ENCODE results near the gene EFHD2.

EFHD2 gene

DNA sequence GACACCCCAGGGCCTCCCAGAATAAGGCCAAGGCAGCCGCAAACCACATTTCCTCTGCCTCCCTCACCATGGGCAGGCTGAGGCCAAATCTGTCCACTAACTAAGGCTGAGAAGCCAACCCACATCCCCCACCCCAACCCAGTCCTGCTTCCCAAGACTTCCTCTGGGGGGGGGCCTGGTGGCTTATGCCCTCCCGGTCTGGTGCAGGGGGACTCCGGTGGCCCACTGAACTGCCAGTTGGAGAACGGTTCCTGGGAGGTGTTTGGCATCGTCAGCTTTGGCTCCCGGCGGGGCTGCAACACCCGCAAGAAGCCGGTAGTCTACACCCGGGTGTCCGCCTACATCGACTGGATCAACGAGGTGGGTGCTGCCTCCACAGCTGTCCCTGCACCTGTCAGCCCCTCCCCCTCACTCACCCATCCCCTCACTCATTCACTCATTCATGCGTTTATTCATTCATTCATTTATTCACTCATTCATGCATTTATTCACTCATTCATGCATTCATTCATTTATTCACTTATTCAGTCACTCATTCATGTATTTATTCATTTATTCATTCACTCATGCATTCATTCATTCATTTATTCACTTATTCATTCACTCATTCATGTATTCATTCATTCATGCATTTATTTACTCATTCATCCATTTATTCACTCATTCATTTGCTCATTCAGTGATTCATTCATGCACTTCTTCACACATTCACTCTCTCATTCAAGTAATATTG is 35.9 kb downstream of the EFHD2 start:
- H3K27me3 ChIP-seq (ENCODE audit: control insufficient read depth, insufficient read depth, low read length) = no peaks in the 10 kb centered on the region
- no peak overlapping the region for H3K4me3 ChIP-seq (ENCODE audit: low read depth, low read length)
- H3K27ac ChIP-seq (ENCODE audit: low read depth, low read length) = no peak overlapping the region
- H3K9me3 ChIP-seq (ENCODE audit: control insufficient read depth, insufficient read depth, low read length) = no peaks in the 10 kb centered on the region
- H3K4me1 ChIP-seq (ENCODE audit: control insufficient read depth, insufficient read depth, low read length) = no peaks in the 10 kb centered on the region
- no peaks in the 10 kb centered on the region for H3K36me3 ChIP-seq (ENCODE audit: control insufficient read depth, insufficient read depth, low read length)
- H3K9ac ChIP-seq (ENCODE audit: low read depth, low read length) = no peak overlapping the region

- Histone ChIP-seq H3K36me3 (ENCODE audit: control insufficient read depth, insufficient read depth, low read length) (no peaks in the 10 kb centered on the region), H3K27ac (ENCODE audit: low read depth, low read length) (no peak overlapping the region), H3K9me3 (ENCODE audit: control insufficient read depth, insufficient read depth, low read length) (no peaks in the 10 kb centered on the region), H3K27me3 (ENCODE audit: control insufficient read depth, insufficient read depth, low read length) (no peaks in the 10 kb centered on the region), H3K9ac (ENCODE audit: low read depth, low read length) (no peak overlapping the region), H3K4me3 (ENCODE audit: low read depth, low read length) (no peak overlapping the region), H3K4me1 (ENCODE audit: control insufficient read depth, insufficient read depth, low read length) (no peaks in the 10 kb centered on the region)
These were observed 36.5 kb downstream of the EFHD2 start for GRCh38 chr1:15446212-15446611.

GRCh38 chr1:15448877-15449462 is 39.3 kb downstream of the EFHD2 start:
- Histone ChIP-seq H3K27ac (ENCODE audit: low read depth, low read length) (no peak overlapping the region), H3K4me3 (ENCODE audit: low read depth, low read length) (no peak overlapping the region), H3K4me1 (ENCODE audit: control insufficient read depth, insufficient read depth, low read length) (no peaks in the 10 kb centered on the region), H3K9me3 (ENCODE audit: control insufficient read depth, insufficient read depth, low read length) (no peaks in the 10 kb centered on the region), H3K36me3 (ENCODE audit: control insufficient read depth, insufficient read depth, low read length) (no peaks in the 10 kb centered on the region), H3K9ac (ENCODE audit: low read depth, low read length) (no peak overlapping the region), H3K27me3 (ENCODE audit: control insufficient read depth, insufficient read depth, low read length) (no peaks in the 10 kb centered on the region)

- H3K9me3 ChIP-seq (ENCODE audit: control insufficient read depth, insufficient read depth, low read length) = no peaks in the 10 kb centered on the region
- no peaks in the 10 kb centered on the region for H3K27me3 ChIP-seq (ENCODE audit: control insufficient read depth, insufficient read depth, low read length)
- H3K9ac ChIP-seq (ENCODE audit: low read depth, low read length) = no peak overlapping the region
- H3K4me3 ChIP-seq (ENCODE audit: low read depth, low read length) = no peak overlapping the region
- H3K4me1 ChIP-seq (ENCODE audit: control insufficient read depth, insufficient read depth, low read length) = no peaks in the 10 kb centered on the region
- H3K27ac ChIP-seq (ENCODE audit: low read depth, low read length) = no peak overlapping the region
- no peaks in the 10 kb centered on the region for H3K36me3 ChIP-seq (ENCODE audit: control insufficient read depth, insufficient read depth, low read length)
These were observed 39.9 kb downstream of the EFHD2 start for GRCh38 chr1:15449567-15449966.

GRCh38 chr1:15451014-15451722 is 41.5 kb downstream of the EFHD2 start:
- Histone ChIP-seq H3K9me3 (ENCODE audit: control insufficient read depth, insufficient read depth, low read length) (no peaks in the 10 kb centered on the region), H3K4me3 (ENCODE audit: low read depth, low read length) (no peak overlapping the region), H3K4me1 (ENCODE audit: control insufficient read depth, insufficient read depth, low read length) (no peaks in the 10 kb centered on the region), H3K9ac (ENCODE audit: low read depth, low read length) (no peak overlapping the region), H3K27ac (ENCODE audit: low read depth, low read length) (no peak overlapping the region), H3K36me3 (ENCODE audit: control insufficient read depth, insufficient read depth, low read length) (no peaks in the 10 kb centered on the region), H3K27me3 (ENCODE audit: control insufficient read depth, insufficient read depth, low read length) (no peaks in the 10 kb centered on the region)

- no peaks in the 10 kb centered on the region for H3K27me3 ChIP-seq (ENCODE audit: control insufficient read depth, insufficient read depth, low read length)
- H3K9me3 ChIP-seq (ENCODE audit: control insufficient read depth, insufficient read depth, low read length) = no peaks in the 10 kb centered on the region
- H3K4me3 ChIP-seq (ENCODE audit: low read depth, low read length) = no peak overlapping the region
- no peak overlapping the region for H3K9ac ChIP-seq (ENCODE audit: low read depth, low read length)
- H3K36me3 ChIP-seq (ENCODE audit: control insufficient read depth, insufficient read depth, low read length) = no peaks in the 10 kb centered on the region
- no peak overlapping the region for H3K27ac ChIP-seq (ENCODE audit: low read depth, low read length)
- no peaks in the 10 kb centered on the region for H3K4me1 ChIP-seq (ENCODE audit: control insufficient read depth, insufficient read depth, low read length)
These were observed 42.5 kb downstream of the EFHD2 start for GRCh38 chr1:15452216-15452615.

DNA sequence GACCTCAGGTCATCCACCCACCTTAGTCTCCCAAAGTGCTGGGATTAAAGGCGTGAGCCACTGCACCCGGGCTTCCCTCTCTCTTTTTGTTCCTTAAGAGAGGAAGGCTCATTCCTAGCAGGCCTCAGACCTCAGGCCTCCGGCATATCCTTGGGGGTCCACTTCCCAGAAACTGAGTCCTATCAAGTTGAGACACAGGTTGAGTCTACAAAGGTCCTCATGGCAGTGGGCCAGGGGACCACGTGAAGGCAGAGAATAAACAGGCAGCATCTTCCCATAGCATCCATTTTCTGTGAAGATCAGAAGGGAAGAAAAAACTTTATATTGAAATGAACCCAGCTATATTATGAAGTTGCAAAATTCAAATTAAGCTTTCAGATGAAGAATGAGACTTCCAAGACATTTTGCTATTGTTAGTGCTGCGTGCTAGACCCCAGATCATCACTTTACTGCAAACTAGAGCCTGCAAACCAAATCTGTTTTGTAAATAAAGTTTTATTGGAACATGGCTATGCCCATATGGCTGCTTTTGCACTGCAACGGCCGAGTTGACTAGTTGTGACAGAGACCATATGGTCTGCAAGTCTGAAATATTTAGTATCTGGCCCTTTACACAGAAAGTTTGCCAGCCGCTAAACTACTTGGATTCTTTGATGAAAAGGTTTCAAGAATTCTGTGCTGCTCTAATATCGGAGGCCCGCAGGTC is 43.3 kb downstream of the EFHD2 start:
- Histone ChIP-seq H3K27me3 (ENCODE audit: control insufficient read depth, insufficient read depth, low read length) (no peaks in the 10 kb centered on the region), H3K9ac (ENCODE audit: low read depth, low read length) (no peak overlapping the region), H3K27ac (ENCODE audit: low read depth, low read length) (no peak overlapping the region), H3K4me3 (ENCODE audit: low read depth, low read length) (no peak overlapping the region), H3K9me3 (ENCODE audit: control insufficient read depth, insufficient read depth, low read length) (no peaks in the 10 kb centered on the region), H3K4me1 (ENCODE audit: control insufficient read depth, insufficient read depth, low read length) (no peaks in the 10 kb centered on the region), H3K36me3 (ENCODE audit: control insufficient read depth, insufficient read depth, low read length) (no peaks in the 10 kb centered on the region)

- Histone ChIP-seq H3K9me3 (ENCODE audit: control insufficient read depth, insufficient read depth, low read length) (no peaks in the 10 kb centered on the region), H3K27ac (ENCODE audit: low read depth, low read length) (no peak overlapping the region), H3K27me3 (ENCODE audit: control insufficient read depth, insufficient read depth, low read length) (no peaks in the 10 kb centered on the region), H3K36me3 (ENCODE audit: control insufficient read depth, insufficient read depth, low read length) (no peaks in the 10 kb centered on the region), H3K4me3 (ENCODE audit: low read depth, low read length) (no peak overlapping the region), H3K9ac (ENCODE audit: low read depth, low read length) (no peak overlapping the region), H3K4me1 (ENCODE audit: control insufficient read depth, insufficient read depth, low read length) (no peaks in the 10 kb centered on the region)
These were observed 44.0 kb downstream of the EFHD2 start for GRCh38 chr1:15453734-15454133.

DNA sequence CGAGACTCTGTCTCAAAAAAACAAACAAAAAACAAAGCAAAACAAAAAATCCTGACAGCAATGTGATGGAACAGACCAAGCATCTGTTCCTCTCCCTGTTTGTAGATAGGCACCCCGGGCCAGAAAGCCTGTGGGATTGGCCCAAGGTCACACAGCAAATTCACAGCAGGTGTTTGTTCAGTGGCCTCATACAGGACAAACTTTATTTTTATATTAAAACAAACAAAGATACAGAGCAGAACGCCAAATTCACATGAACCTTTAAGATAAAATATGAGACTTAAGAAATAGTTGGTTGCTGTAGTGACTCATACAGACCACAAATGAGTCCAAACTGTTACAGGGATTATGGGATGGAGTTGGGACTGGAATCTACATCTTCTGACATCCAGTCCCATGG is 44.6 kb downstream of the EFHD2 start:
- Histone ChIP-seq H3K27me3 (ENCODE audit: control insufficient read depth, insufficient read depth, low read length) (no peaks in the 10 kb centered on the region), H3K9me3 (ENCODE audit: control insufficient read depth, insufficient read depth, low read length) (no peaks in the 10 kb centered on the region), H3K4me1 (ENCODE audit: control insufficient read depth, insufficient read depth, low read length) (no peaks in the 10 kb centered on the region), H3K4me3 (ENCODE audit: low read depth, low read length) (no peak overlapping the region), H3K9ac (ENCODE audit: low read depth, low read length) (no peak overlapping the region), H3K27ac (ENCODE audit: low read depth, low read length) (no peak overlapping the region), H3K36me3 (ENCODE audit: control insufficient read depth, insufficient read depth, low read length) (no peaks in the 10 kb centered on the region)

DNA sequence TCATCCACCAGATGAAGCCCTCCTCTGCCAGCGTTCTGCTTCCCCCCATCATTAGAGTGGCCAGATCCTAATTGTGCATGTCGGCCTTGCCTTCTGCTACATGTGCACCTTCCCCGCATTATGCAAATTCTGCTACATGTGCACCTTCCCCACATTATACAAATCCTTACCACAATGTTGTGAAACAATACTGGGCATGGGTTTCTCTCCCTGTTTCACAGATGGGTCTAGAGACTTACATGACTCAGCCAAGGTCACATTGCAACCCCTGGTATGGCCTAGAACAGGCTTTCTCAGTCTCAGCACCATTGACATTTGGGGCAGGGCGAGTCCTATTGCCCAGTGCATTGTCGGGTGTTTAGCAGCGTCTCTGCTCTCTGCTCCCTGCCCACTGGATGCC is 45.8 kb downstream of the EFHD2 start:
- Histone ChIP-seq H3K4me1 (ENCODE audit: control insufficient read depth, insufficient read depth, low read length) (no peaks in the 10 kb centered on the region), H3K27ac (ENCODE audit: low read depth, low read length) (no peak overlapping the region), H3K4me3 (ENCODE audit: low read depth, low read length) (no peak overlapping the region), H3K9ac (ENCODE audit: low read depth, low read length) (no peak overlapping the region), H3K36me3 (ENCODE audit: control insufficient read depth, insufficient read depth, low read length) (no peaks in the 10 kb centered on the region), H3K27me3 (ENCODE audit: control insufficient read depth, insufficient read depth, low read length) (no peaks in the 10 kb centered on the region), H3K9me3 (ENCODE audit: control insufficient read depth, insufficient read depth, low read length) (no peaks in the 10 kb centered on the region)

Data from HUES48 (cell line).